Activated CD8-positive, alpha-beta memory T cell treated with anti-CD3 and anti-CD28 coated beads for 1 hour (primary cell): ENCODE measurements around the gene BBS2.

Experiments
- DNase-seq, 2 donors: peaks; one replicate each; pipeline ENCODE4 v3.0.0-alpha.2; 2020; ENCODE audit warnings: low read depth in 1 of 2; ENCODE audit errors: extremely low read depth in 1 of 2

The BBS2 gene, protein sequence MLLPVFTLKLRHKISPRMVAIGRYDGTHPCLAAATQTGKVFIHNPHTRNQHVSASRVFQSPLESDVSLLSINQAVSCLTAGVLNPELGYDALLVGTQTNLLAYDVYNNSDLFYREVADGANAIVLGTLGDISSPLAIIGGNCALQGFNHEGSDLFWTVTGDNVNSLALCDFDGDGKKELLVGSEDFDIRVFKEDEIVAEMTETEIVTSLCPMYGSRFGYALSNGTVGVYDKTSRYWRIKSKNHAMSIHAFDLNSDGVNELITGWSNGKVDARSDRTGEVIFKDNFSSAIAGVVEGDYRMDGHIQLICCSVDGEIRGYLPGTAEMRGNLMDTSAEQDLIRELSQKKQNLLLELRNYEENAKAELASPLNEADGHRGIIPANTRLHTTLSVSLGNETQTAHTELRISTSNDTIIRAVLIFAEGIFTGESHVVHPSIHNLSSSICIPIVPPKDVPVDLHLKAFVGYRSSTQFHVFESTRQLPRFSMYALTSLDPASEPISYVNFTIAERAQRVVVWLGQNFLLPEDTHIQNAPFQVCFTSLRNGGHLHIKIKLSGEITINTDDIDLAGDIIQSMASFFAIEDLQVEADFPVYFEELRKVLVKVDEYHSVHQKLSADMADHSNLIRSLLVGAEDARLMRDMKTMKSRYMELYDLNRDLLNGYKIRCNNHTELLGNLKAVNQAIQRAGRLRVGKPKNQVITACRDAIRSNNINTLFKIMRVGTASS

DNA sequence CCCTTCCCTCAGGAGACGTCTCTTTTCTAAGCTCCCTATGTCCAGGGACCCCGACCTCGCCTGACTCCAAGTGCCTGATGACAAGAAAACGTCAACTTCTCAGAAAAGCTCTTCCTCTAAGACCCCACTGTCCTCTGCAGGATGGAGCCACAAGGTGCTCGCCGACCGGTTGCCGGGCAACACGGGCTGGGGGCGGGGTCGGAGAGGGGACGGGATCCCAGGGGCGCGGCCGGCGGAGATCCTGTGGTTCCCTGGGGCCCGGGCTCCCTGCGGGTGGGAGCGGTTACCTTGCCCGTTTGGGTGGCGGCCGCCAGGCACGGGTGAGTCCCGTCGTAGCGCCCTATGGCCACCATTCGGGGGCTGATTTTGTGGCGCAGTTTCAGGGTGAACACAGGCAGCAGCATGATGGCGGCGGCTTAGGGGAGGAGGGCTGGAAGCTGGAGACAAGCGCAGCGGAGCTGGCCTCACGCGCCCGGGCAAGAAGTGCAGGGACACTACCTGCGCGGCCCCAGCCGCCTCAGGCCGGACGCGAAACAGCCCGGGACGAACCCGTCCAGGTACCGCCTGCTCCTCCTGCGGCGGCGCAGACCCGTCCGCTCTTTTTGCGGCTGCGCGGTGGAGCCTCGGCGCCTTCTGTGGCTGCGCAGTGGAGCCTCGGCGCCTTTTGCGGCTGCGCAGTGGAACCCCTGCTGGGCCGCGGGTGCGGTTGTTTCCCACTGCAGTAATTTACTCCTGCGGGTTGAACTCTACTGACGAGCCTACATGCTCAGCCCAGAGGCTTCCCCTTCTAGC lies at the start of gene BBS2:
Gene BBS2, minus strand, starts transcription at position 566 of the 792 bp plus-strand sequence. Its CDS starts 162 bp downstream, at position 404.
- DNase-seq, result peak; percentile 78 to 88

DNA sequence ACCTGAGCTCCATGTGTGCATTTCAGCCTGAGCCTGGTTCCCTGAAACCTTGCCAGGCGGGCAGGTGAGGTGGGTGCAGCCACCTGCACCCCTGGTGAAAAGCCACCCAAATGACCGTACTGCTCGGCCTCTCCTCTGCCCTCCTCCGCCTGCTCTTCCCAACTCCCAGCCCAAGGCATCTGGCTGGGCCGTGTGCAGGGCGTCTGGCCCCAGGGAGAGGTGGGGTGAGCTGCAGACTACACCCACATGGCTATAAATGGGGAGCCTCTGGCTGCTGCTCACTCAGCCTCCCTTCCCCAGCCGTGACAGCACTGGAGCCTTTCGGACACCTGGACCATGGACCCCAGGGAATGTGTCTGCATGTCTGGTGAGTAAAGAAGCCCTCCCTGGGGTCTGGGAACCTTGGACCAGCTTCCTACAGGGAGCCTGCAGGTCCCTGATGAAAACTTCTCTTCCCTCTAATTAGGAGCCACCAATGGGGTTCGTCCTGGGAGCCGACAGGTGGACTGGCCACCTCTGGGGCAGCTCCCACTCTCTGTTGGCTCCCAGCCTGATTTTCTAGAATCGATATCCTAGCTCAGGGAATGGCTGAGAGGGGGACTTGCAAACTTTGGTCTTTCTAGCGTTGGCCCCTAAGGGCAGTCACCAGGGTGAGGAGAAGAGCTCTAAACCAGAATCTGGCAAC lies 45.1 kb upstream of the BBS2 start, which contains the start of gene MT4:
Gene MT4, plus strand, starts transcription at position 281 of the 685 bp plus-strand sequence. Its CDS starts 56 bp downstream, at position 337.
- DNase-seq, result no peak

DNA sequence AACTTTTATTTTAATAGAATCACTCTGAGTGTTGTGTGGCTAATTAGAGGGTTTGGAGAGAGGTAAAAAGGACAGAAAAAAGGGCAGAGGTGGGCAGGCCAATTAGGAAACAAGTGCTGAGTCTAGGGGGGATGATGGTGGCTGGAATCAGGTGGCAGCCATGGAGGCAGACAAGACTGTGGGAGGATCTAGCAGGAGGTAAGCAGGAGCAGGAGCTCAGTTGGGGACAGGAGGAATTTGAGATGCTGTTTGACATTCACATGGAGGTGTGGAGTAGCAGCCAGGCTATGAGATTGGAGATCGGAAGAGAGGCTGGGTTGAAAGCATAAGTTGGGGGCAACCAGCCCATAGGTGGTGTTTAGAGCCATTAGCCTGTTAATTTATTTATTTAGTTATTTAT lies 41.3 kb upstream of the BBS2 start:
- DNase-seq, result no peak

DNA sequence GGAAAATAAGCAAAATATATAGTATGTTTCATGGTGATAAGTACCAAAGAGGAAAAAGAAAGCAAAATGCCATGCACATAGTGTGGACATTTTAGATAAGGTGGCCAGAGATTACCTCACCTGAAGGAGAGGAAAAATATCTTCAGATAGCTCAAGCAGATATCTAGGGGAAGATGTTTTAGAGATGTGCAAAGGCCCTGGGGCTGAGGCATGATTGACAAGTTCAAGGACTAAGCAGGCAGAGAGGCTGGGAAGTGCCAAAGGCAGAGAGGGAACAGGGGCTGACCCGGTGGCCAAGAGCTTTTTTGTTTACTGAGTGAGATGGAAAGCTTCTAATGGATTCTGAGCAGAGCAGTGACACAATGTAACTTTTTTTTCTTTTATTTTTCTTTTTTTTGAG lies 40.6 kb upstream of the BBS2 start:
- DNase-seq, result no peak

DNA sequence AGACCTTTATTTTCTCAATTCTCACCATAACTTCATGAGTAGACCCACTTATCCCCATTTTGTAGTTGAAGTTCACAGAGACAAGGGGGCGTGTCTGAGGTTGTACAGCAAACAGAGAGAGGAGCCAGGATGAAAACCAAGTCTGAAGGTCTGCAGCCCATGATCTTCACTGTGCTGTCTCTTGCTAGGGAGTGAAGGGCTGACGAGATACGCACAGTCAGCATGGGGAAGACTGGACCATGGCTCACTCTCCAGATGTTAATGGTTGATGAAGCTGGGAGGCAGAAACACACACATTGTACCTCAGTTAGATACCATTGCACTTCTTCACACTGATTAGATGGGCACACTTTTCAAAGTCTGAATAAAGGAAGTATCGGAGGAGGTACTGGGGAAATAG lies 39.3 kb upstream of the BBS2 start:
- DNase-seq, result no peak

DNA sequence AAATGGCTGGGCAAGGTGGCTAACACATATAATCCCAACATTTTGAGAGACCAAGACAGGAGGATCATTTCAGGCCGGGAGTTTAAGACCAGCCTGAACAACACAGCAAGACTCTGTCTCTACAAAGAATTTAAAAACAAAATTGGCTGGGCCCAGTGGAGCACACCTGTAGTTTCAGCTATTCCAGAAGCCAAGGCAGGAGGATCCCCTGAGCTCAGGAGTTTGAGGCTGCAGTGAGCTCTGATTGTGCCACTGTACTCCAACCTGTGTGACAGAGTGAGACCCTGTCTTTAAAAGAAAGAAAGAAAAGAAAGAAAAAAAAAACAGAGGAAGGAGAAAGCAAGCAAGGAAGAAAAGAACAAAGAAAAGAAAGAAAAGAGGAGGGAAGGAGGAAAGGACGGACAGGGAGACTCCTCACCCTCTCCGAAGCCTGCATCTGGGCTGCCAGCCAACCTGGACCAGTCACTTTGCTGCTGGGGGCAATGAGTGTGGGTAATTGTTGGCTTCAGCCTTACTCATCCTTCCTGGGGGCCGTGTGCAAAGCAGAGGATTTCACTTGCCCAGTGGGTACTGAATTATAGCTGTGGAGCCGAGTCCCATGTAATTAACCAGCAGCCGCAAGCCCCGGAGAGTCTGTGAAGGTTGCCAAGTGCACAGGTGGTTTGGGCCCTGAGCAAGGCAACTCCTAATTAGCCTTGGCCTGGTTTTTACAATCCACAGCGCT lies 38.4 kb upstream of the BBS2 start:
- DNase-seq, result no peak

DNA sequence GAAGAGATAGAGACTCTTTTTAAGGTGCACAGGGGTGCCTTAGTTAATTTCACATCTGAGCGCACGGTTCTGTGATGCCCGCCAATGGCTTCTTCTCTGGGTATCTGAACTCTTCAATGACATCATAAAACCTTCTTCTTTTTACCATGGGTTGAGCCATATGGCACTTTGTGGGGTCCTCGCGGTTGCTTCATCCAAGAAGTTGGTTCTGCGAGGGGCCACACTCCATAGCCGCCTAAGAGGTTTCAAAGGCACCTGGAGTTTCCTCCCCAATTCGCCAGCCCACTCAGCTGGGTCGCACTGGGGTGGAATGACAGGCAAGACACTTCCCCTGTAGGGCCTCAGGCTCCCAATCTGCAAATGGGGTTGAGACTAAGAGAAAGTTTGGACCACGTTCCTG lies 34.6 kb upstream of the BBS2 start:
- DNase-seq, result no peak

DNA sequence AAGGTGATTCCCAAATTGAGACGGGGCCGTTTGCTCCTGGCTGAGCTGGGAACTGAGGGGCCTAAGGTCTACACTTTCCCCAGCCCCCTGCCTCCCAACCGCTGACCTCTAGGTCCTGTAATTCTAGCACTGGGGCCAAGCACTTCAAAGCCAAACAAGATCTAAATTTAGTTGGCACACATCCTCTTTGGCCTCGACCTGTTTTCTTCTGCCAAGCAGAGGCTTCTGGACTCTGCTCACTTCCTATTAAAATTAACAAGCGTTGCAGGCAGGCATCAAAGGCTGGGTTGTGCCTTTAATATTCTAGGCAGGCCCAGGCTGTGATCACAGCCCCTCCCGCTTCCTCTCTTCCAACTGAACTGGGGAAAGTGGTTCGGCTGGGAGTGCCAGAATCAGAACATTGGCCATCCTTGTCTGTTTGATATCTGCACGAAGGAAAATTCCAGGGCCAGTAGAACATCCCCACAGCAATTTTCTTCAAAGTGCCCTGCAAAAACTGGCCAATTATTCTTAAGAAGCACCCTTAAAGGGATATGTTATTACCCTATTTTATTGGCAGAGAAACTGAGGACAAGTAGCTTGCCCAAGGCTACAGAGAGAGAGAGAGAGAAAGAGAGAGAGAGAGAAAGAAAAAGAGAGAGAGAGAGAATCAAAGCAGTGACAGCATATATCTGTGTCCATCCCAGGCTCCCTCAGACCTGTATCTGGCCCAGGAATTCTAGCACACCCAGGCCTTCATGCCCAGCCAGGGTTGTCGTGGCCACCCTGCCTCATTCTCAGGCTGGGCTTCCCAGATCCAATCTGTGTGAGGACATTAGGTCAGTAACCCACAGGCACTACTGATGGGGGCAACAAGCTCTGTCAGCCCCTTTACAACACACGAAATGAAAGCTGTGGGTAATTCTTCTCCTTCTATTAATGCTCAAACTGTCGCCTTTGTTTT lies 32.2 kb upstream of the BBS2 start:
- no peak for DNase-seq

DNA sequence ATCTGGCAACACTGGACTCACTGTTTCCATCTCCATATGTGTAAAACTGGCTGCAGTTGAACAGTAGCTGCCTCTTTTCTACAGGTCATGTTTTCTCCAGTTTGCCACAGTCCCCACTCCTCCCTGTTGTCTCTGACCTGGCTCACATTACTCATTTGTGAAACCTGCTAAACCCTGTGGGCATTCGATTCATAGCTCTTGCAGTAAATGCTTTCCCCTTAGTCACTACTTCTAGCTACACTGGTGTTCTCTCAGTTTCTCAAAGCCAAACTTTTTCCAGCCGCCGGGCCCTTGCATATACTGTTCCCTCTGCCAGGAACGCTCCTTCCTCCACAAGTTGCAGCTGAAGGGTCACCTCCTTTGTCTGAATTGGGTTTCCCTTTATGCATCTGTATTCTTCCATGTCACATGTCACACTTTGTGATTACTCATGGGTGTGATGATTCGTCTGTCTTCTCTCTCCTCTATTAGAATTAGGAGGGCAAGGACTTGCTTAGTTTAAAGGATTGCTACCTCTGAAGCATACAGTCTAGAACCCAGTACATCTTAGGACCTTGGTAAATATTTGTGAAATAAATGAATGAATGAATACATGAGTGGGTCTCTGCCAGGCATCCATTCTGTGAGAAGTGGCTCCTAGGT lies 30.0 kb upstream of the BBS2 start:
- DNase-seq, result no peak

DNA sequence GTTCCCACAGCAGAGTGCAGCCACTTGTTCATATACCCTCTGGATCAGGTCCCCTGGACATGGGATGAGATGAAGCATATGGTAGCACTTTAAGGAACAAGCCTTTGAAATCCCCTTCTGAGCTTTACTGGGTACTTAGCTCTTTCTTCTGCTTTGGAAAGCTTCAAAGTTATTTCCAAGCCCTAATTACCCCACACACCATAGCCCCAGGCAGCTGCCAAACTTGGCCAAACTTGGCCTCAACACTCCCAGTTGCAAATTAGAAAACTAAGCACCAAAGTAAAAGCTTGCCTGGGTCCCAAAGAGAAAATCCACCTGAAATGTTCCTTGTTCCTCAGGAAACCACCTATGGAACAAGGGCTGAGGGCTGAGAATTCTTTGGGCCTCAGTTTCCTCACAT lies 29.3 kb upstream of the BBS2 start:
- DNase-seq, result no peak

DNA sequence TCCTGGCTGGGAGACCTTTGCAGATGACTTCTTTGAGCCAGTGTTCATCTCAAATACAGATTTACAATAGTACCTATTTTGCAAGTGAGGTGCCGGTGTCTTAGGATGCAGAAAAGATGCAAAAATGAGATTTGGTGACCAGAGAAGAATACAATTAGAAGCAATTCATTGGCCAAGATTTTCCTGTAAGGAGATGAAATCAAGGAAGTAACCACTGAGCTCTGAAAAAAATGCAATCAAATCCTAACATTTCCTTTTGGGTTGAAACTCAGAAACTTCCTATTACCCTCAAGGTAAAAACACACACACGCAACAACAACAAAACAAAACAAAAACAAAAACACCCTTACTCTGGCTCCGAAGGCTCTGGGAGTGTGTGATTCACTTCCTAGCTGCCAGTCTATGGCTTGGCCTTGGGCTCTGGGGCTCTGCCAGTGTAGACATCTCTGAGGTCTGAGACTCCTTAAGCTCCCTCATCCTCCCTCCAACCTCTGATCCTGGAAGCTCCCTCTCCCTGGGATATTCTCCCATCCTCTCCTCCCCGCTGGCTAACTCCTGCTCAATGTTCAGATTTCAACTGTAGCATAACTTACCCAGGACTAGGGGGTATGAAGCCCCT lies 28.2 kb upstream of the BBS2 start:
- DNase-seq, result no peak

DNA sequence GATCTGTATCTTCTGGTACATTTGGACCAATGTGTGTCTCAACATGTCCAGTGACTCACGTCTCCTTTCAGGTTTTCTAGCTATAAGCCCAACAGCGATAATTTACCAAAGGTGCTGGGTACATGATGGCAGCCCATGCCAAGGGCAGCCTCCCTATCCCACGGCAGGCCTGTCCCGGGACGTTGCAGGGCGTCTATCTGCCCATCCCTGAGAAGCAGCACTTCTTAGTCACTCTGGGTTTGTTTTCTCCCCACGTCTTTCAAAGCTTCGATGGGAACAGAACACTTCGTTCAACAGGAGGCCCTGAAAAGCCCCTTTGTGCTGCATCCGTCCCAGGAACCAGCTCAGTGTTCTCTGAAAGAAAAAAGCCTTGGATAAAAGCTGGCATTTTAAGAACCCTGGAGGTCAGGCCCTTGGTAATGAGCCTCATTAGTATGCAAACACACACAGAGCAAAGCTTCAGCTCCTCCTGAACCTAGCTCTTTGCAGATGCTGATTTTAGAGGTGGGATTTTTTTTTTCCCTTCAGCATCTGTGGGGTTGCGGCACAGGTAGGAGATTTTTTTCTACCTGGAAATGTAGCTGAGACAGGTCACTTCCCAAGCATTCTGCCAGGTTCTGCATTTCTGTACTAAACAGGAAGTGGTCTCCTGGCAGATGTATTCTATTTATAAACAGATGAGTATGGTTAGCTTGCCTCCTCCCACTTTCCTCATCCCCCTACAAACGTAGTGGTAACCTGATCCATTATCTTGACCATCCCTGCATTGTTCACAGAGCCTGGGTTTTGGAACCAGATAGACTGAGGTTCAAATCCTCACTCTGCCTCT lies 27.5 kb upstream of the BBS2 start:
- DNase-seq, result no peak

DNA sequence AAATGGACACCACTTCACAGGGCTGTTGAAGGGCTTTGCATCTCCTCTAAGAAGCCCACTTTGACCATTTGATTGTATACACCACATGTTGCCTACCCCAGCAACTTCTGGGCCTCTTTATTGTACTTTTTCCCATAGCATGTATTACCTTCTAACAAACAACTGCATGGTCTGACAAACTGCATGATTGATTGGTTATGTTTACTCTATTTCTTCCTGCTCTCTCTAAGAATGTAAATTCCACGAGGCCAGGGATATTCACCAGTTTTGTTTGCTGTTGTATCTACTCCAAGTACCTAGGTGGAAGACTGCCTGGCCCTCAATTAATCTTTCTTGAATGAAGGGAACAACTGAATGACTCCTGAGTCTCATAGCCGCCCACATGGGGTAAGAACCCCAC lies 22.2 kb upstream of the BBS2 start:
- DNase-seq, result no peak

DNA sequence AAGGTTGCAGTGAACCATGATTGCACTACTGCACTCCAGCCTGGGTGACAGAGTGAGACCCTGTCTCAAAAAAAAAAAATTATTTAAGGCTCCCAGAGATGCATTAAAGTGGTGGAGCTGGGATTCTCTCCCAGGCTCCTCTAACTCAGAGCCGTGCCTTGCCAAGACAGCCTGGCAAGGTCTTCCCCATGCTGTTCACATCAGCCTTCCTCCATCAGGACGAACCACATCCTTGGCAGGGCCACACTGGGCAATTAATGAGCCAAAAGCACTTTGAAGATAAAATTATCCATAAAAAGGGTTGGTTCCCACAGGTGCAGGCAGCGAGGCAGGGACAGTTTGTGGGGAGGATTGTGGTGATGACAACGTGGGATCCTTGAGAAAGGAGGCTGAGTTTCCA lies 19.8 kb upstream of the BBS2 start:
- DNase-seq, result no peak

DNA sequence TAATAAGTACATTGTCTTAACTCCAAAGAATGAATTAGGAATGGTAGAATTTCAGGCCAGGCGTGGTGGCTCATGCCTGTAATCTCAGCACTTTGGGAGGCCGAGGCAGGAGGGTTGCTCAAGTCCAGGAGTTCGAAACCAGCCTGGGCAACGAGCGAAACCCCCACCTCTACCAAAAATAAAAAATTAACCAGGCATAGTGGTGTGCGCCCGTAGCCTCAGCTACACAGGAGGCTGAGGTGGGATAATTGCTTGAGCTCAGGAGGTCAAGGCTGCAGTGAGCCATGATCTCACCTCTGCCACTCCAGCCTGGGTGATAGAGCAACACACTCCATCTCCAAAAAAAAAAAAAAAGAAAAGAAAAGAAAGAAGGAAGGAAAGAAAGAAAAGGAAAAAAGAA lies 18.5 kb upstream of the BBS2 start:
- DNase-seq, result no peak

DNA sequence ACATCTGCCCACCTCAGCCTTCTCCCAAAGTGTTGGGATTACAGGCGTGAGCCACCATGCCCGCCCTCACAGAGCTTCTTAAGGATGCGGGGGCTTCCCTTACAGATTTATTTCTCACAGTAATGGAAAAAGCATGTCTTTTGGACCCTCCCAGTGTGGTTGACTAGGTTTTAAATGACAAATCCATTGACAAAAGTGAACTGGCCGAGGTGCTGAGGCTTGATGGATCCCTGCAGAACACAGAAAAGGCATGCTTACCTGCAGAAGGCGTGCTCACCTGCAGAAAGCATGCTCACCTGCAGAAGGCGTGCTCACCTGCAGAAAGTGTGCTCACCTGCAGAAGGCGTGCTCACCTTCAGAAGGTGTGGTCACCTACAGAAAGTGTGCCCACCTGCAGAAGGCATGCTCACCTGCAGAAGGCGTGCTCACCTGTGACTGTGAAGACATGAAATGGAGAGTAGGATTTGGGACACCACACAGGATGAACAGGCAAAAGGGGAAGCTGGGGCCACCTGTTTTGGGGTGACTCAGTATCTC lies 15.1 kb upstream of the BBS2 start:
- no peak for DNase-seq

DNA sequence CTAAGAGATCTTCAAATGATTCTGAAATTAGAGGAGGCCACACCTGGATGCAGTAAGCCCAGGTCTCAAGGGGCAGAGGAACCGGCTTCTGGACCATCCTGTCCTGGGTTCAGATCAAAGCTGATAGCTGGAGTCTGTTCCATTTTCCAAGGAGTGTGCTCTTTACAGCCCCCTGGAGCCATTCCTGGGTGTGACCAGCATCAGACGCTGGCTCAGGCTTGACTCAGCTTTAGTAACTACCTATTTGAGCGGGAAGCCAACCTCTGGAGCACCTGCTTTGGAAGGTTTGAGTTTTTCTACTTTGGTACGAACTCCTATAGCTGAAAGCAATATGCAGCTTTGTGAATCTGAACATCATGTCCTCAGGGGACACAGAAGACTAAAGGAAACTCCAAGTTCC lies 12.9 kb upstream of the BBS2 start:
- no peak for DNase-seq
